HG02678 (cell line): ENCODE results near the gene ZGPAT.

ENCODE experiments used
- ATAC-seq: cut with Tn5 transposase; IDR thresholded peaks from one replicate; pipeline ENCODE4 v1.9.1; 2021; ENCODE audit warnings: mild to moderate bottlenecking, moderate library complexity; ENCODE audit not compliant: unreplicated experiment

The ZGPAT gene

DNA sequence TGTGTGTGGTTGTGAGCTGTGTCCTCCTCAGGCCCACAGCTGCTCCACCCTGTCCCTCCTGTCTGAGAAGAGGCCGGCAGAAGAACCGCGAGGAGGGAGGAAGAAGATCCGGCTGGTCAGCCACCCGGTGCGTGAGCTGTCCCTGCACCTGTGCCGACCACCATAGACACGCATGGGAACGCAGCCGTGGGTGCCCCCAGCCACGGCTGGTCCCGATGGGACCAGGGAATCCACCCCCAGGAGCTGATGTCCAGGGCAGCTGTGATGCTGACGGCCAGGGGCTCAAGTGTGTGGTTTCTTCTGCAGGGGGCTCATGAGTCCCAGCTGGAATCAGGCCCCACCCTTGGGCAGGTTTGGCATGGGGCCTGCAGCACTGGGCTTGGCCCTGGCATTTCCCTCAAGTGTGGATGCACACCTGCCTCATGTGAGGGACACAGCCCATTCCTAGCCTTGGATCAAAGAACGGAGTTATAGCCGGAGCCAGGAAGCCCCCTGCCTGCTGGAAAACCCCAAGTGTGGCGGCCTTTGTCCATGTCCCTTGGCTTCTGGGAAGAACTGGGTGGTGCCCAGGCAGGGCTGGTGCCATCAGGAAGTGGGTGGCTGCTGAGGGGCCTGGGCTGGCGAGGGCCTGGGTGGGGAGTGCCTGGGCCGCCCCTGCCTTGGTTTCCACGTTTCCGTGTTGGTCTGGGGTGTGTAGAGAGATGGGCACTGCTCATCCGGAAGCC lies 16.0 kb upstream of the ZGPAT start:
- no peak for ATAC-seq

DNA sequence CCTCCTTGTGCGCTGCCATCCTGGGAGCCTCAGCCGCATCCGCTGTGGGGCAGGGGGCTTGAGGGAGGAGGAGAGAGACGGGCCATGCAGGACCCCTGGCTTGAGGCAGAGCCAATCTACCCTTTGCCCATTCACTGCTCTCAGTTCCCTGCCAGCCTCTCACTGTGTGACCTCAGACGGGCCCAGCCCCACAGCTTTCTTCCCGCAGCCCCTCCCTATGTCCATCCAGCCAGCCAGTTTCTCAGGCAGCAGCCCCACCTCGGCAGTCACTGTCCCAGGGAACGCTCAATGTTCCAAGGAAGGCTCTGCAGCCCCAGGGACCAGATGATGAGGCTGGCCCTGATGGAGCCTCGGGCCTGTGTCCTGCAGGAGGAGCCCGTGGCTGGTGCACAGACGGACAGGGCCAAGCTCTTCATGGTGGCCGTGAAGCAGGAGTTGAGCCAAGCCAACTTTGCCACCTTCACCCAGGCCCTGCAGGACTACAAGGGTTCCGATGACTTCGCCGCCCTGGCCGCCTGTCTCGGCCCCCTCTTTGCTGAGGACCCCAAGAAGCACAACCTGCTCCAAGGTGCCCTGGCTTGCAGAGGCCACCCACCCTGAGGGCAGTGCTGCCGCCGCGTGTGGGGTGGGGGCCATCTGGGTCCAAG lies 15.3 kb upstream of the ZGPAT start:
- no peak for ATAC-seq

DNA sequence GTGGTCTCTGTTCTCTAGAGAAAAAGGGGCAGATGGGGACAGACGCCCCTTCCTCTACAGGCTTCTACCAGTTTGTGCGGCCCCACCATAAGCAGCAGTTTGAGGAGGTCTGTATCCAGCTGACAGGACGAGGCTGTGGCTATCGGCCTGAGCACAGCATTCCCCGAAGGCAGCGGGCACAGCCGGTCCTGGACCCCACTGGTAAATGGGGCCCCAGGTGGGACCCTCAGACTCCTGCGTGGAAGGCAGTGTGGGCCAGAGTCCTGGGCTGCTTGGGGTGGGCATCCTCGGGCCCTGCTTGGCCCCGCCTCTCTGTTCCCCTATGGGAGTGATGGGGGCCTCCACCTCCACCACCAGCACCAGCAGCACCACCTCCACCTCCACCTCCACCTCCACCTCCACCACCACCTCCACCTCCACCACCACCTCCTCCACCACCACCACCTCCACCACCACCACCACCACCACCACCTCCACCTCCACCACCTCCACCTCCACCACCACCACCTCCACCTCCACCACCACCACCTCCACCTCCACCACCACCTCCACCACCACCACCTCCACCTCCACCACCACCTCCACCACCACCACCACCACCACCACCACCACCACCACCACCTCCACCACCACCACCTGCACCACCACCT lies 14.6 kb upstream of the ZGPAT start:
- ATAC-seq: no peak

DNA sequence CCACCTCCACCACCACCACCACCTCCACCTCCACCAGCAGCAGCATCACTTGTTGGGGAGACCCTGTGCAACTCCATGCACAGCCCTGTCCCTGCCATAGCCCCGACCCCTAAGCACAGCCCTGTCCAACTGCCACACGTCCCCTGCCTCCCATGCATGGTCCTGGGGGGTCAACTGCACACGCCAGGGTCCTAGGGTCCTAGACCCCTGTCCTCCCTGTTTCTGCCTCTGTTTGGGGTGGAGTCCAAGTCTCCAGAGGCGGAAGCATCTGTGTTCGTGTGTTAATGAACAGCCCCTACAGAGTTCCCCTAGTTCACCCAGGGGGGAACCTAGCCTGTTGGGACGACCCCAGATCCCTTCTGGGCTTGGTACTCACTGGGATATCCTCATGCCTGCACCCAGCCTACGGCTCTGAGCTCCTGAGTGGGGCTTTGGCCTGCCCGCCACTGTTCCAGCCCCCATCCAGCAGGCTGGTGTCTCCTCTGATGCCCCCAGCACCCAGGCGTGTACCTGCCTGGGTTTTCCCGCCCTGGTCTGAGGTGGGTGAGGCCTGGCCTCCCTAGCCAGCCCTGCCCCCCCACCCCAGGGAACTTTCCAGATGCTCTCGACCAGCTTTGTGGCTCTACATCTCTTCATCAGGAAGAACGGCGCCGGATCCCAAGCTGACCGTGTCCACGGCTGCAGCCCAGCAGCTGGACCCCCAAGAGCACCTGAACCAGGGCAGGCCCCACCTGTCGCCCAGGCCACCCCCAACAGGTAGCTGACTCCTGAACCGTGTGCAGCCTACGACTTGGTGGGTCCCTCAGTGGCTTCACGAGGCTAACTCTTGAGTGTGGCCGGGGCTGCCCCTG lies 13.9 kb upstream of the ZGPAT start:
- no peak for ATAC-seq

DNA sequence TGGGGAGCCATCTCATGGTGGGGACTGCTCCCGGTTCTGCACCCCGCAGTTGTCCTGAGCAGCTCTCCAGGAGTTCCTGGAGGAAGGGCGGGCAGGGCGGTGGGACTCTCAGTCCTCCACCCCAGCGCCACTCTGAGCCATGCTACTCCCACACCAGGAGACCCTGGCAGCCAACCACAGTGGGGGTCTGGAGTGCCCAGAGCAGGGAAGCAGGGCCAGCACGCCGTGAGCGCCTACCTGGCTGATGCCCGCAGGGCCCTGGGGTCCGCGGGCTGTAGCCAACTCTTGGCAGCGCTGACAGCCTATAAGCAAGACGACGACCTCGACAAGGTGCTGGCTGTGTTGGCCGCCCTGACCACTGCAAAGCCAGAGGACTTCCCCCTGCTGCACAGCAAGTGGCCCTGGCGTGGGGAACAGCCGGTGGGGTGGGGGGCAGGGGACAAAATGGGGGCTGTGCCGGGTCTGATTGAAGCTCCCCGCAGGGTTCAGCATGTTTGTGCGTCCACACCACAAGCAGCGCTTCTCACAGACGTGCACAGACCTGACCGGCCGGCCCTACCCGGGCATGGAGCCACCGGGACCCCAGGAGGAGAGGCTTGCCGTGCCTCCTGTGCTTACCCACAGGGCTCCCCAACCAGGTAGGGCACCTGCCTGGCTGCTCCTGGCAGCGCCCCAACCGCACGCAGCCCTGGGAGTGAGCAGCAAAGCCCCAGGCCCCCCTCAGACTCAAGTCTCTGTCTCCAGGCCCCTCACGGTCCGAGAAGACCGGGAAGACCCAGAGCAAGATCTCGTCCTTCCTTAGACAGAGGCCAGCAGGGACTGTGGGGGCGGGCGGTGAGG lies 13.0 kb upstream of the ZGPAT start:
- ATAC-seq: no peak

DNA sequence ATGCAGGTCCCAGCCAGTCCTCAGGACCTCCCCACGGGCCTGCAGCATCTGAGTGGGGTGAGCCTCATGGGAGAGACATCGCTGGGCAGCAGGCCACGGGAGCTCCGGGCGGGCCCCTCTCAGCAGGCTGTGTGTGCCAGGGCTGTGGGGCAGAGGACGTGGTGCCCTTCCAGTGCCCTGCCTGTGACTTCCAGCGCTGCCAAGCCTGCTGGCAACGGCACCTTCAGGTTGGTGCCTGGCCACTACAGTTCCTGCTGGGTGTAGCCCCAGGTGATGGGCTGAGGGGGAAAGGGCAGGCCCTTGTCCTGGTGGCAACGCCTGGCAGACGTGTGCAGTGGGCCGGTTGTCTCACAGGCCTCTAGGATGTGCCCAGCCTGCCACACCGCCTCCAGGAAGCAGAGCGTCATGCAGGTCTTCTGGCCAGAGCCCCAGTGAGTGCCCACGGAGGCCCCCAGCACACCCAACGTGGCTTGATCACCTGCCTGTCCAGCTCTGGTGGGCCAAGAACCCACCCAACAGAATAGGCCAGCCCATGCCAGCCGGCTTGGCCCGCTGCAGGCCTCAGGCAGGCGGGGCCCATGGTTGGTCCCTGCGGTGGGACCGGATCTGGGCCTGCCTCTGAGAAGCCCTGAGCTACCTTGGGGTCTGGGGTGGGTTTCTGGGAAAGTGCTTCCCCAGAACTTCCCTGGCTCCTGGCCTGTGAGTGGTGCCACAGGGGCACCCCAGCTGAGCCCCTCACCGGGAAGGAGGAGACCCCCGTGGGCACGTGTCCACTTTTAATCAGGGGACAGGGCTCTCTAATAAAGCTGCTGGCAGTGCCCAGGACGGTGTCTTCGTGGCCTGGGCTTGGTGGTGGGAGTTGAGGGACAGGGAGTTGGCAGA lies 12.2 kb upstream of the ZGPAT start:
- no peak for ATAC-seq

DNA sequence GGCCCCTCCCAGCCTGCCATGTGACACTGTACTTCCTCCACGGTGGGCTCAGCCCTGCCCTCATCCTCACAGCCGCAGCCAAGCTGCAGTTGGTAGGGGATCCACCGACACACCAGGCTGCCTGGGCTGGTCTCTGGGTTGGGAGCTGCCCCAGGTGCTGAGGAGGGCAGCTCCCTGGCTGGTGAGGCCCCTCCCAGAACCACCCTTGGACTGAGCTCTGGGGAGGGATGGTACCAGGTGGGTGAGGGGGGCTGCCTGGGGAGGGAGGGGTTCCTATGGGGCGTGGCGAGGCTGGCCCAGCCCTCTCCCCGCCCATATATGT lies 11.6 kb upstream of the ZGPAT start:
- no peak for ATAC-seq

DNA sequence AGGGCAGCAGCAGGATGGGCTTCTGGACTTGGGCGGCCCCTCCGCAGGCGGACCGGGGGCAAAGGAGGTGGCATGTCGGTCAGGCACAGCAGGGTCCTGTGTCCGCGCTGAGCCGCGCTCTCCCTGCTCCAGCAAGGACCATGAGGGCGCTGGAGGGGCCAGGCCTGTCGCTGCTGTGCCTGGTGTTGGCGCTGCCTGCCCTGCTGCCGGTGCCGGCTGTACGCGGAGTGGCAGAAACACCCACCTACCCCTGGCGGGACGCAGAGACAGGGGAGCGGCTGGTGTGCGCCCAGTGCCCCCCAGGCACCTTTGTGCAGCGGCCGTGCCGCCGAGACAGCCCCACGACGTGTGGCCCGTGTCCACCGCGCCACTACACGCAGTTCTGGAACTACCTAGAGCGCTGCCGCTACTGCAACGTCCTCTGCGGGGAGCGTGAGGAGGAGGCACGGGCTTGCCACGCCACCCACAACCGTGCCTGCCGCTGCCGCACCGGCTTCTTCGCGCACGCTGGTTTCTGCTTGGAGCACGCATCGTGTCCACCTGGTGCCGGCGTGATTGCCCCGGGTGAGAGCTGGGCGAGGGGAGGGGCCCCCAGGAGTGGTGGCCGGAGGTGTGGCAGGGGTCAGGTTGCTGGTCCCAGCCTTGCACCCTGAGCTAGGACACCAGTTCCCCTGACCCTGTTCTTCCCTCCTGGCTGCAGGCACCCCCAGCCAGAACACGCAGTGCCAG lies 11.0 kb upstream of the ZGPAT start, which contains the start of gene TNFRSF6B:
TSS of gene TNFRSF6B (plus strand) at position 25 of the 729 bp plus-strand sequence. CDS start at position 141, 116 bp downstream.
- no peak for ATAC-seq

DNA sequence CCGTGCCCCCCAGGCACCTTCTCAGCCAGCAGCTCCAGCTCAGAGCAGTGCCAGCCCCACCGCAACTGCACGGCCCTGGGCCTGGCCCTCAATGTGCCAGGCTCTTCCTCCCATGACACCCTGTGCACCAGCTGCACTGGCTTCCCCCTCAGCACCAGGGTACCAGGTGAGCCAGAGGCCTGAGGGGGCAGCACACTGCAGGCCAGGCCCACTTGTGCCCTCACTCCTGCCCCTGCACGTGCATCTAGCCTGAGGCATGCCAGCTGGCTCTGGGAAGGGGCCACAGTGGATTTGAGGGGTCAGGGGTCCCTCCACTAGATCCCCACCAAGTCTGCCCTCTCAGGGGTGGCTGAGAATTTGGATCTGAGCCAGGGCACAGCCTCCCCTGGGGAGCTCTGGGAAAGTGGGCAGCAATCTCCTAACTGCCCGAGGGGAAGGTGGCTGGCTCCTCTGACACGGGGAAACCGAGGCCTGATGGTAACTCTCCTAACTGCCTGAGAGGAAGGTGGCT lies 10.4 kb upstream of the ZGPAT start:
- ATAC-seq: no peak

DNA sequence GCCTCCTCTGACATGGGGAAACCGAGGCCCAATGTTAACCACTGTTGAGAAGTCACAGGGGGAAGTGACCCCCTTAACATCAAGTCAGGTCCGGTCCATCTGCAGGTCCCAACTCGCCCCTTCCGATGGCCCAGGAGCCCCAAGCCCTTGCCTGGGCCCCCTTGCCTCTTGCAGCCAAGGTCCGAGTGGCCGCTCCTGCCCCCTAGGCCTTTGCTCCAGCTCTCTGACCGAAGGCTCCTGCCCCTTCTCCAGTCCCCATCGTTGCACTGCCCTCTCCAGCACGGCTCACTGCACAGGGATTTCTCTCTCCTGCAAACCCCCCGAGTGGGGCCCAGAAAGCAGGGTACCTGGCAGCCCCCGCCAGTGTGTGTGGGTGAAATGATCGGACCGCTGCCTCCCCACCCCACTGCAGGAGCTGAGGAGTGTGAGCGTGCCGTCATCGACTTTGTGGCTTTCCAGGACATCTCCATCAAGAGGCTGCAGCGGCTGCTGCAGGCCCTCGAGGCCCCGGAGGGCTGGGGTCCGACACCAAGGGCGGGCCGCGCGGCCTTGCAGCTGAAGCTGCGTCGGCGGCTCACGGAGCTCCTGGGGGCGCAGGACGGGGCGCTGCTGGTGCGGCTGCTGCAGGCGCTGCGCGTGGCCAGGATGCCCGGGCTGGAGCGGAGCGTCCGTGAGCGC lies 9.8 kb upstream of the ZGPAT start:
- no peak for ATAC-seq

DNA sequence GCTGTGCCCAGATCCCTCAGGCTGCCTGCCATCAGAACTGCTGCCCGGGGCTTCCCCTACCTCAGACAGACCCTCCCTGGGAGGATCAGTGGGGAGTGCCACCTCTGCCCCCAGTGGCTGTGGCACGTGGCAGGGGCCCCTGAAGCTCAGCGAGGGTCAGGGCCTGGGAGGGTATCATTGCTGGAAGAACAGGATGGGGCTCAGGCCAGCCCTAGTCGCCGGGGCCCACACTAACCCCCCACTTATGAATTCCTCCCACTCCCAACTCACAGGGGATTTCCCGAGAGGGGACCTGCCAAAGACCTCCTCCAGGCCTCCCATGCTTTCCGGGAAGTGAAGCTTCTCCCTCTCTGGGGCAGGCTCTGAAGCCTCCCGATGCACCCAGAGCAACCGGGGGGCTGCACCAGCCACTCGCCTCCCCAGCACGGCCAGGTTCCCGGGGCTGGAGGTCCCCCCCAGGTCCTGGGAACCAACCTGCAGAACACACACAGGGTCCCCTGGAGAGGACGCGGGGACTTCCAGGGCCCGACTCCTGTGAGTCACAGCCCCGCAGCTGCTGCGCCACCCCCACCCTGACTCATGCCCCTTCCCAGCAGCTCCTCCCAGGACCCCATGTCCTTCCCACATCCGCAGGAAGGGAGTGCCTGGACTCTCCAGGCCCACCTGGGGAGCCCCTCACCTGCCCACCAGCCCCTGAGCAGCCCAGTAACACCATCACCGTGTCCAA lies 8.9 kb upstream of the ZGPAT start:
- no peak for ATAC-seq

DNA sequence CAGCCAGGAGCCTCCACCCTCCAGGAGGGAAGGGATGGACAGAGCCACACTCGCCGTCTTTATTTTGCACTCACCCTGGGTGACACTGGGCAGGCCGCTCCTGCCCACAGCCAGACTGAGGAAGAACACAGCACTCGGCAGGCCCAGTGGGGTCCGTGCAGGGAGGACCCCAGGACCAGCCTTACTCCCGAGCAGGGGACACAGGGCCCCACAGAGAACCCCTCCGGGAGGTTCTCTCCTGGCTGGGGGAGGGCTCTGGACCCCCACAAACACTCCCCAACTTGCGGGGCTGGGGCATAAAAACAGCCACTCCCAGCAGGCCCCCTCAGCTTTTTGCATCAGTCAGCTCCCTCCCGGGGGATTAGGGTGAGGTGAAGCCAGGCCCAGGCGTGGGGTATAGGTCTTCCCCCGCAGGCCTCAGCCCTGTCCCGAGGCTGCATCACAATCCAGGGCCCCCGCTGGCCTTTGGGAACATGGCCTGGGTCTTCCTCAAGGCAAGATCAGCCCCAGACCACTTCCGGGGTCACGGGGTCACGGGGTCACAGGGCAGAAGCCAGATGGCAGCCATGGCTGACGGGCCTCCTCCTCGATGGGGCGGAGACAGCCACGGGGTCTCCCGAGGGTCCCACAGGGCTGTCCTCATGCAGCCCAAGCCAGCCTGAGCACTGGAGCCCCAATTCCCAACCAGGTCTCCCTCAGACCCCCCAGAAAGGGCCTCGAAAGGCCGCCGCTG lies 8.2 kb upstream of the ZGPAT start:
- no peak for ATAC-seq

DNA sequence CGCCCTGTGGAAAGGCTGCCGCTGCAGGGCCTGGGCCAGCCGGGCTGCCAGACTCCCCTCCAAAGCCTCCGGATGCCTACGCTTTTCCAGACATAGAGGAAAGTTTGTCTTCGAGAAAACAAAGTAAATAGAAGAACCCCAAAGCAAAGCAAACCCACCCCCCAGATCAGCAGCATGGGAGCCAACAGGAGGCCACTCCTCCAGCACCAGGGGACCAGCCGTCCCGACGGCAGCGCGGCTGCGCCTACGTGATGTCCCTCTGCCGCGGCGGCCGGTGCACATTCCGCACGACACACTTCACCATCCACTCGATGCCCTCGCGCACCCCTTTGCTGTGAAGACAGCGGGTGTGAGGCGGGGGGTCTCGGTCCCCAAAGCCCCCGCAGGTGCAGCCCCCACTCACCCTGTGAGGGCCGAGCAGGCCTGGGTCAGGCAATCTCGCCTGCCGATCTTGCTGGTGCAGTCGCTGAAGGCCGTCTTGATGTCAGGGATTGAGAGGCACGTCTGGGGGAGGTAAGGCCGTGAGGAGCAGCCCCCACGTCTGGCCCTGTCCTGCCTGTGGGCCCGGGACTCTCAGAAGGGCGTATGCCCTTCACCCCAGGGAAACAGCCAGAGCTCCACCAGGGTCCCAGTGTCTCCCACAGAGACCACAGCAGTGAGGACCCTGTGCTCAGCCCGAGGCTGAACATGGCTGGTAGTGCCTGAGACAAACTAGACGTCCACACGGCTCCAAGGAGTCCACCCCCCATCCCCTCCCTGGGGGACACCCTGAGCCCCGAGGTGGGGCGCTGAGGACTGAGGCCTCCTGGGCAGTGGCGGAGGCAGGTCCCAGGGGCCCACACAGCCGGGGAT lies 7.4 kb upstream of the ZGPAT start:
- ATAC-seq: no peak

DNA sequence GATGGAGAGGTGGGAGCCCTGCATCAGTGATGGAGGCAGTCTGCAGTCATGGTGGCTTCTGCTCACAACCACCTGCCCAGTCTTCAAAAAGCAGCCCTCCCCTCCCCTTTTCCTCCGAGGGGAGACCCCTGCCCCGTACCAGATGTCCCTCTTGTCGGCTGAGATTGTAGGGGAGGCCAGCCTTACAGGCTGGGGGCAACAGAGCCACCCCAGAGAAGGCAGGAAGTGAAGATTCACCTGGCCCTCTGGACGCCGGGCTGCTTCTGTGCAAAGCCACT lies 6.8 kb upstream of the ZGPAT start:
- ATAC-seq: no peak

DNA sequence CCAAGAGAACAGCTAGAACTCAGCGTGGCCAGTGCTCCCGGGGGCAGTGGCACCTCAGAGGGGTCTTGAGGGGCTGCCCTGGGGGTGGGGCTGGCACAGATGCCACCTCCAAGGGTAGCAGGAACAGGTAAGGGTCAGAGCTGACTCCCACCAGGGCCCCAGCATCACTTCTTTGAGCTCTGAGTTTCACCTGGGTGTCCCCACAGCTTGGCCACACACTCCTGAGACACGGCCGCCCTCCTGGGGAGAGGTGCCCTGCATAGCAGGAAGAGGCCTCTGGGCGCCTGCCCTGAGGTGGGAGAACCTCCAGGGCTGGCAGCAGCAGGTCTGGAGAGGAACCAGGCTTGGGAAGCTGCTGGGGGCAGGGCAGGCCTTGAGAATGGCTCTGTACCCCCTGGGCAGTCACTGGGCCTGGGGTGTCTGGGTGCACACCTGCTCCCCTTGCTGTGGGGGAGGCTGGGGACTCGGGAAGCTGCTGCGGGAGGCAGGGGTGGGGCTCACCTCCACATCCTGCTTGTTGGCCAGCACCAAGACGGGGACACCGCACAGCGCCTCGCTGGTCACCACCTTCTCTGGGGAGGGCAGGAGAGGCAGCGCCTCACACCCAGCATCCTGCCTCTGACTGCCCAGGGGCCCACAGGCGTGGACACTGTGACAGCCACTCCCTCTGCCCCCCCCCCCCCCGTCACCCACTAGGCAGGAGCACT lies 6.4 kb upstream of the ZGPAT start:
- no peak for ATAC-seq
